Mesodermal cell (in vitro differentiated cells): ENCODE measurements around the gene RPAP2.
"Not testable (repeated sequence)": the region's sequence is repeated elsewhere in the genome, so short reads cannot be mapped to it uniquely, and the experiment has no call there.

Source experiments
- H3K27ac ChIP-seq: 2 replicates; pipeline ENCODE4 v1.7.0; 2013; ENCODE audit warnings: mild to moderate bottlenecking, low read depth, low read length, moderate library complexity; ENCODE audit not compliant: severe bottlenecking
- H3K36me3 ChIP-seq: 2 replicates; pipeline ENCODE4 v1.7.1; 2013; ENCODE audit warnings: mild to moderate bottlenecking, low read length, moderate library complexity; ENCODE audit not compliant: control insufficient read depth, insufficient read depth
- H3K4me1 ChIP-seq: one replicate; pipeline ENCODE4 v1.7.1; 2013; ENCODE audit warnings: mild to moderate bottlenecking, low read length; ENCODE audit not compliant: insufficient read depth, control insufficient read depth, poor library complexity, severe bottlenecking
- H3K4me3 ChIP-seq: 2 replicates; pipeline ENCODE4 v1.7.0; 2013; ENCODE audit warnings: low read length, control low read depth, mild to moderate bottlenecking; ENCODE audit not compliant: insufficient read depth, poor library complexity, severe bottlenecking; ENCODE audit errors: extremely low read depth
- H3K9me3 ChIP-seq: 2 replicates; pipeline ENCODE4 v1.7.1; 2013; ENCODE audit warnings: mild to moderate bottlenecking, low read length, moderate library complexity; ENCODE audit not compliant: control insufficient read depth
- WGBS, 2 experiments: methylation state at CpG; one replicate each; pipeline ENCODE4 v1.1.5; 2013; ENCODE audit warnings: missing lambda C conversion rate in 2 of 2; ENCODE audit not compliant: insufficient coverage in 2 of 2; 5-methylcytosine and 5-hydroxymethylcytosine counted together

Gene RPAP2

GRCh38 chr1:92352856-92353255, 54.0 kb downstream of the RPAP2 start:
- Histone ChIP-seq H3K4me3 (no peak overlapping the region), H3K9me3 (peaks cover 5% of the 10 kb centered on the region), H3K36me3 (peaks cover 37% of the 10 kb centered on the region), H3K27ac (no peak overlapping the region), H3K4me1 (no peaks in the 10 kb centered on the region)
- no CpG with 5 or more reads among the region's 1 CpG for WGBS, 2 experiments

- H3K4me1 ChIP-seq: no peaks in the 10 kb centered on the region
- peaks cover 46% of the 10 kb centered on the region for H3K36me3 ChIP-seq
- no peak overlapping the region for H3K4me3 ChIP-seq
- no peak overlapping the region for H3K27ac ChIP-seq
- peaks cover 5% of the 10 kb centered on the region for H3K9me3 ChIP-seq
Observed at GRCh38 chr1:92354259-92354658, 55.4 kb downstream of the RPAP2 start.

- Histone ChIP-seq H3K4me3 (no peak overlapping the region), H3K4me1 (no peaks in the 10 kb centered on the region), H3K27ac (no peak overlapping the region), H3K9me3 (peaks cover 5% of the 10 kb centered on the region), H3K36me3 (peaks cover 30% of the 10 kb centered on the region)
Observed at GRCh38 chr1:92356956-92357355, 58.1 kb downstream of the RPAP2 start.

DNA sequence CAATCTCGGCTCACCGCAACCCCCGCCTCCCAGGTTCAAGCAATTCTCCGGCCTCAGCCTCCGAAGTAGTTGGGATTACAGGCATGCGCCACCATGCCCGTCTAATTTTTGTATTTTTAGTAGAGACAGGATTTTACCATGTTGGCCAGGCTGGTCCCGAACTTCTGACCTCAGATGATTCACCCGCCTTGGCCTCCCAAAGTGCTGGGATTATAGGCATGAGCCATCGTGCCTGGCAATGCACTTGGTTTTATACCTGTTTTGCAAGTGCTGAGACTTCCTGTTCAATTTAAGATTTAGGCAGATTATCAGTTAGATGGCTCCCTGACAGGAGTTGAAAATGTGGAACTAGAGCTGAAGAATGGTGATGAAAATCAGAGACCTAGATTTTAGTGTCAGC, 60.5 kb downstream of the RPAP2 start:
- peaks cover 15% of the 10 kb centered on the region for H3K36me3 ChIP-seq
- not testable (repeated sequence) for H3K27ac ChIP-seq, H3K4me1 ChIP-seq, H3K4me3 ChIP-seq, H3K9me3 ChIP-seq
- WGBS, 2 experiments: 92 to 95% methylated on average over 10 of the region's 10 CpGs

DNA sequence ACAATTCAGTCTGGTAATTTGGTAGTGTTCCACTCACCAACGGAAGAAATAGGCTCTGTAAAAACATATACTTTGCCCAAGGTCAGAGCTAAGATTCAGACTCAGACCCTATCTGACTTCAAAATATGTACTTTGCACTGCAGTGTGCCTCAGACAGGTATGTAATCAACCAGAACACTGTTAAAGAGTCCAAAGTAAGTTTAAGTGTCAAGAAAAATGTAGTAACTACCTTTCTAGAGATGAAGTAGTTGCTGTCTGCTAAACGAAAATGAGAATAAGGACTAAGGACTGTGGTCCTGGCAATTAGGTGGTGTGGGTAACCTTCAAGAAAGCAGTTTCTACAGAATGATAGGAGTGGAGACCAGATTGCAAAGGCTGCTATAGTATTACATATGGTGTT, 61.1 kb downstream of the RPAP2 start:
- H3K27ac ChIP-seq: no peak overlapping the region
- H3K4me3 ChIP-seq: no peak overlapping the region
- 95 to 100% methylated on average over 2 of the region's 2 CpGs for WGBS, 2 experiments
- no peaks in the 10 kb centered on the region for H3K4me1 ChIP-seq
- no peaks in the 10 kb centered on the region for H3K9me3 ChIP-seq
- peaks cover 15% of the 10 kb centered on the region for H3K36me3 ChIP-seq

- no peaks in the 10 kb centered on the region for H3K9me3 ChIP-seq
- H3K4me1 ChIP-seq: no peaks in the 10 kb centered on the region
- no peak overlapping the region for H3K4me3 ChIP-seq
- 86 to 89% methylated on average over 3 of the region's 3 CpGs for WGBS, 2 experiments
- H3K27ac ChIP-seq: no peak overlapping the region
- peaks cover 8% of the 10 kb centered on the region for H3K36me3 ChIP-seq
Observed at GRCh38 chr1:92362970-92363369, 64.1 kb downstream of the RPAP2 start.

DNA sequence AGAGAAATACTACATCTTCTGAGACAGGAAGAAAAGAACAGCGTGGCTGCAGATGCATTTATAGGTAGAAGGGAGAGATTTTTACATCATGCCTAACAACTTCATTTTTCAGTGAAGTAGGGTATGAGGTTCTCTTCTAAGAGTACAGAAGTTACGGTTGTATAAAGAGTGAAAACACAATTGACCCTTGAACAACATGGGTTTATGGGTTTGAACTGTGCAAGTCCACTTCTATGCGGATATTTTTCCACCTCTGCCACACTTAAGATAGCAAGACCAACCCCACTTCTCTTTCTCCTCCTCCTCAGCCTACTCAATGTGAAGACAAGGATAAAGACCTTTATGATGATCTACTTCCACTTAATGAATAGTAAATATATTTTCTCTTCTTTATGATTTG, 64.5 kb downstream of the RPAP2 start:
- no peaks in the 10 kb centered on the region for H3K4me1 ChIP-seq
- 100% methylated on average over 2 of the region's 3 CpGs; no CpG with 5 or more reads in 1 of the 2 experiments for WGBS, 2 experiments
- H3K9me3 ChIP-seq: no peaks in the 10 kb centered on the region
- no peak overlapping the region for H3K27ac ChIP-seq
- H3K36me3 ChIP-seq: peaks cover 5% of the 10 kb centered on the region
- H3K4me3 ChIP-seq: no peak overlapping the region

- no peaks in the 10 kb centered on the region for H3K4me1 ChIP-seq
- no peak overlapping the region for H3K27ac ChIP-seq
- no peaks in the 10 kb centered on the region for H3K9me3 ChIP-seq
- no peak overlapping the region for H3K4me3 ChIP-seq
- H3K36me3 ChIP-seq: peaks cover 6% of the 10 kb centered on the region
- WGBS, 2 experiments: 94 to 100% methylated on average over 1 to 2 of the region's 4 CpGs
Observed at GRCh38 chr1:92365378-92366039, 66.7 kb downstream of the RPAP2 start.

- no peak overlapping the region for H3K27ac ChIP-seq
- H3K4me3 ChIP-seq: no peak overlapping the region
- H3K4me1 ChIP-seq: no peaks in the 10 kb centered on the region
- H3K36me3 ChIP-seq: peaks cover 6% of the 10 kb centered on the region
- WGBS, 2 experiments: 78 to 92% methylated on average over 1 to 2 of the region's 2 CpGs
- H3K9me3 ChIP-seq: no peaks in the 10 kb centered on the region
Observed at GRCh38 chr1:92366040-92366395, 67.2 kb downstream of the RPAP2 start.

DNA sequence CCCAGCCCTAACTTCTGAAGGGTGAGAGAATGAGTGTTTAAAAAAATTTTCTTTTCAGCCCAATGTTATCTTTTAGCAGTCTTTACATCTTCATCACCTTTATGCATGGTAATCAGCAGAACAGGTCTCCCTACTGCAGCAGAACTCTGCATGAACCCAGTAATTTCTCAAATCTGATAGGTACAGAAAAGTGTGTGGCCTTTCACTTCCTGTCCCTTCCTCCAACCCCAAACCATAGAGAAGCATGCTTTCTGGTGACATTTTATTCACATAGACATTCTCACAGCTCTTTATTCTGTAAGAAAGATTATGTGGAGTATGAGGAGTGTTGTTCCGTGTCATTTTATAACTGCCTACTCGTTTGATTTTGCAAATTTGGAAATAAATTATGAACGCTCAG, 68.6 kb downstream of the RPAP2 start:
- WGBS, 2 experiments: 90% methylated on average over 2 to 3 of the region's 3 CpGs
- Histone ChIP-seq H3K4me3 (no peak overlapping the region), H3K36me3 (peaks cover 6% of the 10 kb centered on the region), H3K27ac (no peak overlapping the region), H3K9me3 (no peaks in the 10 kb centered on the region), H3K4me1 (no peaks in the 10 kb centered on the region)

DNA sequence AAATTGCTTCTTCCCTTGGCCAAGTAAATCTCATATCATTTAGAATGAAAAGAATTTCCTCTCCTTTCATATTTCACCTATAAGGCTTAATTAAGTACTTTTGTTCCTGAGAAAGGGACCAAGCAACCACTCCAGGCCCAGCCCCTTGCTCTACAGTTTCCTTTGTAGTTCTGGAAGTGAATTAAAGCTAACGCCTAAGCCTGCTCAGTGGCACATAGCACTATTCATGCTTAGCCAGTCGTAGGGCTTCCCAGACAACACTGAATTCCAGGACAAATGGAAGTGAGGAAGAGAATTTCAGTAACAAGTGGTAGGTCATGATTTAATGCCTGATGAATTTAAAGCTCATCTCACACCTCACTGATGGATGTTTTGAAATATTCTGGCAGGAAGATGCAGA, 73.3 kb downstream of the RPAP2 start:
- Histone ChIP-seq H3K4me1 (peaks cover 9% of the 10 kb centered on the region), H3K9me3 (no peaks in the 10 kb centered on the region), H3K4me3 (no peak overlapping the region), H3K27ac (no peak overlapping the region), H3K36me3 (peaks cover 6% of the 10 kb centered on the region)
- 86 to 100% methylated on average over 1 of the region's 2 CpGs for WGBS, 2 experiments
